Subcutaneous preadipocyte (primary cell): ENCODE results near the gene PIK3CA. TPM values are rescaled to one million over a fixed set of nuclear protein-coding genes. Genes with fewer than 3 reads are reported as not detected.

Source experiments
- small RNA-seq: library from RNA; depleted of rRNA; stranded (forward); fragments of <200 nt; gene quantifications from one replicate; pipeline ENCODE3, GENCODE V24; 2012
- total RNA-seq: library from RNA; depleted of rRNA; stranded (reverse); fragments of >200 nt; gene quantifications from 2 replicates; pipeline ENCODE4 v1.2.3, GENCODE V29; 2012

PIK3CA gene
- total RNA-seq = 21.7 and 25.2 TPM in 2 replicates

DNA sequence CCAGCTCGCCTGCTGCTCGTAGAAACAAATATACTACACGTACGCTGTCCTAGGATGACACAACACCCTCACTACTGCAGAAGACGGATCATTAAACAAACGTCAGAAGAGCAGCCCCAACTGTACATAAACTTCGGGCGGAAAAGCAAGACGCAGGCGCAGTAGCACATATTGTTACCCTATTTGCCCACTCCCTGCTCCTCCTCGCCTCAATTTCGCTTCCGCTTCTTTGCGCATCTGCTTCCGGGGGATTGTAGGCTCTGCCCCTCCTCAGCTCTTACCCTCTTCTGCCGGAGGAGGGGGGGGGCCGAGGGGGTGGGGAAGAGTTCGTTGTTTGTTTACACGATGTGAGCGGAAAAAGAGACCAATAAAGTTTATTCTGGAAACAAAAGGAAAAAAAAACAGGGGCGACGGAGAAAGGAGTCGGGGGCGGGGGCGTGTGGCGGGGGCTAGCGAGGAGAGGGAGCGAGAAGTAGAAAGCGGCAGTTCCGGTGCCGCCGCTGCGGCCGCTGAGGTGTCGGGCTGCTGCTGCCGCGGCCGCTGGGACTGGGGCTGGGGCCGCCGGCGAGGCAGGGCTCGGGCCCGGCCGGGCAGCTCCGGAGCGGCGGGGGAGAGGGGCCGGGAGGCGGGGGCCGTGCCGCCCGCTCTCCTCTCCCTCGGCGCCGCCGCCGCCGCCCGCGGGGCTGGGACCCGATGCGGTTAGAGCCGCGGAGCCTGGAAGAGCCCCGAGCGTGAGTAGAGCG, at the start of gene PIK3CA:
PIK3CA (plus strand) TSS at position 485 of the 743 bp plus-strand sequence. CDS start 50,469 bp downstream, outside the sequence.

DNA sequence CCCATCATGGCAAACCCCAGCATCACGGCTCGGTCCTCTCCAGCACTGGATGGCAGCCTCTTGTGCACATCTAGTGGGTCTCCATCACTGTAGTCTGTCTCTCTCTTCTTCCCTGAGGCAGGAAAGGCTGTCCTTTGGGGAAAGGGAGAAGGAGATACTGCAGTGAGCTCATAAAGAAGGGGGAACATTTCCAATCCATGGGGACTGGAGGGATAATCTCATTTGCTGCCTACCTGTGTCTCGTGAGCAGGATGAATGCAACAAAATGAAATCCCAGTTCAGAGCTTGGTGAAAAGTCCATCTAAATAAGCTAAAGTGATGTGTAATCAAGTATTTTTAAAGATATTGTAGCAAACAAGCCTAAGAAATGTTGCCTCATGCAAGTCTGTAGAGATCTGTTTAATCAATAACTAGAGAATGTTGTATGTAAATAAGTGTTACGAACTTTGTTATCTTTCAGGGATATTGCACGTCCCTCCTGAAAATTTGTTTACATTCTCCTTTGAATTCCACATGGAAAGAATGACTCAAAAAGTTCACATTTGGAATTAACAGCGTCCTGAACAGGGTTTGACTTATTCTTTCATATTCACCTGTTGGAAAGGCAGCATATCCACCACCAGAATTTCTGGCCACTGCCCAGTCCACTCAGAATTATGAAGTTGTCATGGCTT, 102.8 kb downstream of the PIK3CA start, which contains the start of gene KCNMB3:
KCNMB3 (minus strand) TSS at position 312 of the 674 bp plus-strand sequence; CDS start at position 188, 124 bp downstream.

Small RNAs within 50 kb of the gene (small RNA-seq; reads per million reads assigned to genes)
- not detected for gene RF00402

Other genes with a start within 250 kb of the PIK3CA start
- gene ZMAT3, start 76.5 kb upstream of the PIK3CA start, total RNA-seq = 18.8 and 20.2 TPM in 2 replicates
- 1.8 TPM in 2 replicates for gene KCNMB3, start 102.8 kb downstream of the PIK3CA start, total RNA-seq
- 24.3 and 37.5 TPM in 2 replicates for gene ZNF639, start 174.7 kb downstream of the PIK3CA start, total RNA-seq
- 47.8 and 56.9 TPM in 2 replicates for gene MFN1, start 199.4 kb downstream of the PIK3CA start, total RNA-seq